HL-60/S4 treated with retinoic acid at 250 ng/mL for 4 days and 3 days (cell line): ENCODE results near the gene TMEM270.
"Not testable (repeated sequence)": the region's sequence is repeated elsewhere in the genome, so short reads cannot be mapped to it uniquely, and the experiment has no call there.

Source experiments
- in situ Hi-C: fragments of 300-500 bp; cut with MboI; formaldehyde crosslinking; loops from 2 replicates; pipeline ENCODE4 v1.7.0; 2022; ENCODE audit warnings: low sequenced_read_pairs

The TMEM270 gene

GRCh38 chr7:73831834-73832651, 28.9 kb upstream of the TMEM270 start:
- in situ Hi-C loops: no loop called here

GRCh38 chr7:73832806-73833205, 28.2 kb upstream of the TMEM270 start:
- in situ Hi-C loops: no loop called here

- in situ Hi-C loops: no loop called here
Measured at GRCh38 chr7:73833251-73833919, 27.6 kb upstream of the TMEM270 start.

GRCh38 chr7:73834626-73835191, 26.2 kb upstream of the TMEM270 start:
- in situ Hi-C loops: no loop called here

GRCh38 chr7:73837167-73837566, 23.8 kb upstream of the TMEM270 start:
- in situ Hi-C loops: not testable (repeated sequence)

GRCh38 chr7:73838642-73839041, 22.3 kb upstream of the TMEM270 start:
- in situ Hi-C loops: no loop called here

- in situ Hi-C loops: no loop called here
Measured at GRCh38 chr7:73839290-73839689, 21.7 kb upstream of the TMEM270 start.

GRCh38 chr7:73839743-73840714, 20.9 kb upstream of the TMEM270 start:
- in situ Hi-C loops: no loop called here

GRCh38 chr7:73840715-73841379, 20.1 kb upstream of the TMEM270 start:
- in situ Hi-C loops: no loop called here

GRCh38 chr7:73841689-73842066, 19.3 kb upstream of the TMEM270 start:
- in situ Hi-C loops: no loop called here

GRCh38 chr7:73842067-73842976, 18.6 kb upstream of the TMEM270 start, which contains the start of gene METTL27:
METTL27 (minus strand) TSS chr7:73842516; CDS start chr7:73842140, 376 bp downstream.
- in situ Hi-C loops: no loop called here

- in situ Hi-C loops: no loop called here
Measured at GRCh38 chr7:73844131-73844547, 16.8 kb upstream of the TMEM270 start.

GRCh38 chr7:73844848-73845460, 16.0 kb upstream of the TMEM270 start:
- in situ Hi-C loops: no loop called here

- in situ Hi-C loops: not testable (repeated sequence)
Measured at GRCh38 chr7:73845701-73846195, 15.2 kb upstream of the TMEM270 start.

- in situ Hi-C loops: no loop called here
Measured at GRCh38 chr7:73847941-73848723, 12.8 kb upstream of the TMEM270 start.

GRCh38 chr7:73850781-73851207, 10.2 kb upstream of the TMEM270 start:
- in situ Hi-C loops: loop anchor here (25.0 kb wide), 1 partner anchor 337 kb away; no protein-coding TSS in a partner anchor
